Endothelial cell (in vitro differentiated cells): ENCODE data around the gene MUC6. TPM values are rescaled to one million over a fixed set of nuclear protein-coding genes. Genes with fewer than 3 reads are reported as not detected.

ENCODE experiments used
- DNase-seq: peaks from one replicate; pipeline ENCODE4 v3.0.0; 2021; ENCODE audit warnings: low spot score
- H3K27ac Mint-ChIP-seq: one replicate; pipeline ENCODE4 v1.8.0; 2021; ENCODE audit warnings: mixed read lengths, inconsistent platforms; ENCODE audit not compliant: unreplicated experiment
- H3K27me3 Mint-ChIP-seq: one replicate; pipeline ENCODE4 v1.8.0; 2021; ENCODE audit warnings: mild to moderate bottlenecking, moderate library complexity, mixed read lengths, inconsistent platforms; ENCODE audit not compliant: unreplicated experiment
- H3K36me3 Mint-ChIP-seq: one replicate; pipeline ENCODE4 v1.8.0; 2021; ENCODE audit warnings: mild to moderate bottlenecking, low read depth, mixed read lengths, inconsistent platforms; ENCODE audit not compliant: unreplicated experiment
- H3K4me1 Mint-ChIP-seq: one replicate; pipeline ENCODE4 v1.8.0; 2021; ENCODE audit warnings: mild to moderate bottlenecking, mixed read lengths, inconsistent platforms; ENCODE audit not compliant: unreplicated experiment
- H3K4me3 Mint-ChIP-seq: one replicate; pipeline ENCODE4 v1.8.0; 2021; ENCODE audit warnings: mild to moderate bottlenecking, mixed read lengths, inconsistent platforms; ENCODE audit not compliant: unreplicated experiment
- H3K9me3 Mint-ChIP-seq: one replicate; pipeline ENCODE4 v1.8.0; 2021; ENCODE audit warnings: mixed read lengths, inconsistent platforms; ENCODE audit not compliant: unreplicated experiment
- total RNA-seq: library from RNA; stranded (reverse); fragmentation: NEBNext Ultra II Directional; extraction: Animal tissue kit (Norgen Biotek cat#: 25700); gene quantifications from one replicate; pipeline ENCODE4 v1.2.1, GENCODE V29; 2021; ENCODE audit not compliant: unreplicated experiment
- TF ChIP-seq, protein P1 (sequence below): fragments of 200-600 bp; sonication (generic); IDR thresholded peaks from one replicate; pipeline ENCODE4 v1.5.0; 2021; ENCODE audit warnings: antibody characterized with exemption; ENCODE audit not compliant: unreplicated experiment

MUC6 gene
- total RNA-seq, 1 donor from 2014 or later, result not detected

DNA sequence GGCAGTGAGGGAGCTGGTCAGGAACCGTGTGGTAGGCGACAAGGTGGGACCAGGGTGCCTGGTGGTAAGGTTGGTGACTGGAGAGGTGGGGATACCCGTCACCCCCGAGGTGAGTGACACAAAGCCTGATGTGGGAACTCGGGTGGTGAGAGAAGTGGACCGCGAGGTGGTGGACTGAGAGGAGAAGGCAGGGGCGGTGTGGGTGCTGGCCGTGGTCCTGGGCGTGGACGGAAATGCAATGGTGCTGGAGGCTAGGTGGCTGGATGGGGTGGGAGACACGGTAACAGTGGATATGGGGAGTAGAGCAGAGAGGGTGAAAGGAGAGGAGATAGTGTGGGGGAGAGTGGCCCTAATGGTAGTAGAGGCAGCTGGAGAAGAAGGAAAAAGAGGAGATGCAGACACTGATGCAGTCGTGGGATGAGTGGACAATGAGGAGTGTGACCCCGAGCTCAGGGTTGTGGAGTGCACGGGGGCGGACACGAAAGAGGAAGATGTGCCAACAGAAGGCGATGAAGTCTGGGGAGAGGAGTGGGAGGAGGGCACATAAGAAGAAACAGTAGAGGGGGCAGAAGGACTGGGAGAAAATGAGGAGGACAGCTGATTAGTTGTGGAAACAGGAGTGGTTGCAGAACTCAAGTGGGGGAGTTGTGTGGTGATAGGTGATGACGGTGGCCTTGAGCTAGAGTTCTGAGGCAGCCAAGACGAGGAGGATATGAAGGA, 20.5 kb downstream of the MUC6 start:
- peaks cover 53% of the 10 kb centered on the region for H3K27me3 Mint-ChIP-seq
- TF ChIP-seq, protein P1, sequence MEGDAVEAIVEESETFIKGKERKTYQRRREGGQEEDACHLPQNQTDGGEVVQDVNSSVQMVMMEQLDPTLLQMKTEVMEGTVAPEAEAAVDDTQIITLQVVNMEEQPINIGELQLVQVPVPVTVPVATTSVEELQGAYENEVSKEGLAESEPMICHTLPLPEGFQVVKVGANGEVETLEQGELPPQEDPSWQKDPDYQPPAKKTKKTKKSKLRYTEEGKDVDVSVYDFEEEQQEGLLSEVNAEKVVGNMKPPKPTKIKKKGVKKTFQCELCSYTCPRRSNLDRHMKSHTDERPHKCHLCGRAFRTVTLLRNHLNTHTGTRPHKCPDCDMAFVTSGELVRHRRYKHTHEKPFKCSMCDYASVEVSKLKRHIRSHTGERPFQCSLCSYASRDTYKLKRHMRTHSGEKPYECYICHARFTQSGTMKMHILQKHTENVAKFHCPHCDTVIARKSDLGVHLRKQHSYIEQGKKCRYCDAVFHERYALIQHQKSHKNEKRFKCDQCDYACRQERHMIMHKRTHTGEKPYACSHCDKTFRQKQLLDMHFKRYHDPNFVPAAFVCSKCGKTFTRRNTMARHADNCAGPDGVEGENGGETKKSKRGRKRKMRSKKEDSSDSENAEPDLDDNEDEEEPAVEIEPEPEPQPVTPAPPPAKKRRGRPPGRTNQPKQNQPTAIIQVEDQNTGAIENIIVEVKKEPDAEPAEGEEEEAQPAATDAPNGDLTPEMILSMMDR, result no peak
- DNase-seq, result no peak
- H3K4me1 Mint-ChIP-seq, result peaks cover 28% of the 10 kb centered on the region
- peaks cover 50% of the 10 kb centered on the region for H3K36me3 Mint-ChIP-seq
- H3K4me3 Mint-ChIP-seq, result peak overlapping the region; percentile 65
- peaks cover 9% of the 10 kb centered on the region for H3K9me3 Mint-ChIP-seq
- H3K27ac Mint-ChIP-seq, result peak overlapping the region; percentile 58

DNA sequence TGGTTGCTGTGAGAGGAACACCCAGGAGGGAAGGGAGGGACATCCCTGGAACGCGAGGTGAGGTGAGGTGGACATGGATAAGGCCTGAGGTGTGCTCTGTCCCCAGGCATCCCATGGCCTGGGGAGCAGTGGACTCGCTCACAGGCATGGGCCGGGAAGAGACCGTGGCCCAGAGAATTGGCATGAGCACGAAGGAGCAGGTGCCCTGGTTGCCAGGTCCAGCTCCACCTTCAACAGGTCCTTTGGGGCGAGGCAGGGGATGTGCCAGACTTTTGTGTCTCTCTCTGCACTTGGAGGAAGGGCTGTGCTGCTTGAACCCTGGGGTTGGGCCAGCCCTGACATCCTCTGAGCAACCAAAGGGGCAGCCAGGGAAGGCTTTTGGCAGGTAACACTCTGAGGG, 21.5 kb downstream of the MUC6 start:
- no peak for DNase-seq
- H3K36me3 Mint-ChIP-seq, result peaks cover 59% of the 10 kb centered on the region
- peaks cover 28% of the 10 kb centered on the region for H3K4me1 Mint-ChIP-seq
- peak overlapping the region; percentile 21 for H3K4me3 Mint-ChIP-seq
- TF ChIP-seq, protein P1, result no peak
- peak overlapping the region; percentile 53 for H3K27ac Mint-ChIP-seq
- H3K27me3 Mint-ChIP-seq, result peaks cover 54% of the 10 kb centered on the region
- H3K9me3 Mint-ChIP-seq, result peaks cover 9% of the 10 kb centered on the region

GRCh38 chr11:1014276-1014675, 22.2 kb downstream of the MUC6 start:
- Mint-ChIP-seq H3K27me3 (peaks cover 59% of the 10 kb centered on the region), H3K9me3 (peaks cover 9% of the 10 kb centered on the region), H3K36me3 (peaks cover 65% of the 10 kb centered on the region), H3K27ac (no peak overlapping the region), H3K4me3 (no peak overlapping the region), H3K4me1 (peaks cover 27% of the 10 kb centered on the region)
- TF ChIP-seq, protein P1, result no peak
- no peak for DNase-seq

GRCh38 chr11:1013631-1013935, 22.9 kb downstream of the MUC6 start:
- peaks cover 21% of the 10 kb centered on the region for H3K4me1 Mint-ChIP-seq
- DNase-seq, result no peak
- H3K36me3 Mint-ChIP-seq, result peaks cover 64% of the 10 kb centered on the region

More at GRCh38 chr11:1013631-1013935, 22.9 kb downstream of the MUC6 start:
- Mint-ChIP-seq H3K9me3 (peaks cover 9% of the 10 kb centered on the region), H3K27me3 (peaks cover 56% of the 10 kb centered on the region), H3K4me3 (no peak overlapping the region), H3K27ac (no peak overlapping the region)
- TF ChIP-seq, protein P1, result no peak
